ENCODE data around the gene JADE1. TPM values are rescaled to one million over a fixed set of nuclear protein-coding genes. Genes with fewer than 3 reads are reported as not detected.

Gene JADE1
- total RNA-seq, 1 donor from 2014 or later, result 39.6 TPM

- H3K9me3 Mint-ChIP-seq, result no peaks in the 10 kb centered on the region
- H3K27me3 Mint-ChIP-seq (ENCODE audit: low read depth), result no peaks in the 10 kb centered on the region
- peaks cover 16% of the 10 kb centered on the region for H3K4me1 Mint-ChIP-seq
- TF ChIP-seq CTCF (conservative IDR thresholded peaks at IDR 0.05), result no peak
- H3K27ac Mint-ChIP-seq (ENCODE audit: unreplicated experiment), result peak overlapping the region; percentile 96
- peaks cover 2% of the 10 kb centered on the region for H3K36me3 Mint-ChIP-seq (ENCODE audit: low read depth)
- peak; percentile 82 for DNase-seq (ENCODE audit: low read depth, low spot score)
- peak overlapping the region; percentile 93 for H3K4me3 Mint-ChIP-seq
These were observed 2.3 kb downstream of the JADE1 start for GRCh38 chr4:128811571-128812441.

- peaks cover 2% of the 10 kb centered on the region for H3K36me3 Mint-ChIP-seq (ENCODE audit: low read depth)
- TF ChIP-seq CTCF (conservative IDR thresholded peaks at IDR 0.05), result no peak
- peak overlapping the region; percentile 98 for H3K27ac Mint-ChIP-seq (ENCODE audit: unreplicated experiment)
- peak overlapping the region; percentile 94 for H3K4me3 Mint-ChIP-seq
- no peak for DNase-seq (ENCODE audit: low read depth, low spot score)
- H3K9me3 Mint-ChIP-seq, result no peaks in the 10 kb centered on the region
- H3K27me3 Mint-ChIP-seq (ENCODE audit: low read depth), result no peaks in the 10 kb centered on the region
- peaks cover 16% of the 10 kb centered on the region for H3K4me1 Mint-ChIP-seq
These were observed 3.1 kb downstream of the JADE1 start for GRCh38 chr4:128812442-128813235.

GRCh38 chr4:128813965-128814364, 4.5 kb downstream of the JADE1 start:
- Mint-ChIP-seq H3K4me1 (peaks cover 18% of the 10 kb centered on the region), H3K27ac (ENCODE audit: unreplicated experiment) (no peak overlapping the region), H3K27me3 (ENCODE audit: low read depth) (no peaks in the 10 kb centered on the region), H3K9me3 (no peaks in the 10 kb centered on the region), H3K4me3 (peak overlapping the region; percentile 94), H3K36me3 (ENCODE audit: low read depth) (peaks cover 2% of the 10 kb centered on the region)
- DNase-seq (ENCODE audit: low read depth, low spot score), result no peak
- no peak for TF ChIP-seq CTCF (conservative IDR thresholded peaks at IDR 0.05)

GRCh38 chr4:128818442-128818841, 8.9 kb downstream of the JADE1 start:
- peaks cover 2% of the 10 kb centered on the region for H3K36me3 Mint-ChIP-seq (ENCODE audit: low read depth)
- no peak overlapping the region for H3K27ac Mint-ChIP-seq (ENCODE audit: unreplicated experiment)
- no peaks in the 10 kb centered on the region for H3K9me3 Mint-ChIP-seq
- DNase-seq (ENCODE audit: low read depth, low spot score), result no peak
- no peak overlapping the region for H3K4me3 Mint-ChIP-seq
- H3K4me1 Mint-ChIP-seq, result peaks cover 41% of the 10 kb centered on the region
- TF ChIP-seq CTCF (conservative IDR thresholded peaks at IDR 0.05), result no peak
- H3K27me3 Mint-ChIP-seq (ENCODE audit: low read depth), result no peaks in the 10 kb centered on the region

GRCh38 chr4:128819082-128819742, 9.7 kb downstream of the JADE1 start:
- H3K9me3 Mint-ChIP-seq, result no peaks in the 10 kb centered on the region
- no peak overlapping the region for H3K4me3 Mint-ChIP-seq
- no peak for TF ChIP-seq CTCF (conservative IDR thresholded peaks at IDR 0.05)
- peaks cover 38% of the 10 kb centered on the region for H3K4me1 Mint-ChIP-seq
- no peak for DNase-seq (ENCODE audit: low read depth, low spot score)
- peak overlapping the region; percentile 75 for H3K27ac Mint-ChIP-seq (ENCODE audit: unreplicated experiment)
- no peaks in the 10 kb centered on the region for H3K27me3 Mint-ChIP-seq (ENCODE audit: low read depth)
- H3K36me3 Mint-ChIP-seq (ENCODE audit: low read depth), result peaks cover 2% of the 10 kb centered on the region
